NCI-H446 (cell line): Measurements from ENCODE around the gene GDPD5.

ENCODE experiments used
- DNase-seq, 2 experiments: peaks; one replicate each; lab custom pipeline; 2025; lab: John Stamatoyannopoulos, UW

The GDPD5 gene

GRCh38 chr11:75449271-75449670 is 76.5 kb downstream of the GDPD5 start:
- DNase-seq = no peak

GRCh38 chr11:75447415-75447814 is 78.3 kb downstream of the GDPD5 start:
- no peak for DNase-seq

GRCh38 chr11:75445315-75445953 is 80.3 kb downstream of the GDPD5 start:
- DNase-seq = peak; percentile 20 to 61

GRCh38 chr11:75443043-75443442 is 82.7 kb downstream of the GDPD5 start:
- no peak for DNase-seq

- DNase-seq = no peak
Measured at GRCh38 chr11:75442161-75442885, 83.4 kb downstream of the GDPD5 start.

- no peak for DNase-seq
Measured at GRCh38 chr11:75441804-75442132, 84.0 kb downstream of the GDPD5 start.

- DNase-seq = no peak
Measured at GRCh38 chr11:75440960-75441803, 84.6 kb downstream of the GDPD5 start.

GRCh38 chr11:75439495-75440120 is 86.1 kb downstream of the GDPD5 start:
- DNase-seq = no peak

- no peak for DNase-seq
Measured at GRCh38 chr11:75439026-75439425, 86.7 kb downstream of the GDPD5 start.

GRCh38 chr11:75437966-75438659 is 87.6 kb downstream of the GDPD5 start:
- no peak for DNase-seq

- DNase-seq = no peak
Measured at GRCh38 chr11:75436806-75437205, 88.9 kb downstream of the GDPD5 start.

GRCh38 chr11:75435571-75435925 is 90.2 kb downstream of the GDPD5 start:
- DNase-seq = no peak

- DNase-seq = no peak
Measured at GRCh38 chr11:75434886-75435570, 90.7 kb downstream of the GDPD5 start.

- no peak for DNase-seq
Measured at GRCh38 chr11:75434051-75434450, 91.7 kb downstream of the GDPD5 start.

GRCh38 chr11:75433443-75433842 is 92.3 kb downstream of the GDPD5 start:
- no peak for DNase-seq

- DNase-seq = no peak
Measured at GRCh38 chr11:75432911-75433321, 92.8 kb downstream of the GDPD5 start, which contains the start of gene KLHL35. Gene KLHL35, minus strand, starts transcription at chr11:75433203. Its CDS starts 2,574 bp downstream, at chr11:75430629.

GRCh38 chr11:75431533-75432525 is 93.9 kb downstream of the GDPD5 start:
- no peak for DNase-seq

GRCh38 chr11:75430714-75431532 is 94.8 kb downstream of the GDPD5 start:
- no peak for DNase-seq
